Measurements from ENCODE around the gene ARCN1.

Gene ARCN1

GRCh38 chr11:118635237-118635591, 63.0 kb downstream of the ARCN1 start:
- Histone ChIP-seq H3K4me2 (no peak overlapping the region), H3K4me3 (IDR thresholded peaks at IDR 0.05; ENCODE audit: insufficient read depth, low read depth, low read length) (no peak overlapping the region), H2AFZ (ENCODE audit: low read depth) (no peak overlapping the region), H3K27ac (no peak overlapping the region), H4K20me1 (ENCODE audit: insufficient read depth) (no peaks in the 10 kb centered on the region), H3K27me3 (ENCODE audit: insufficient read depth, low read depth) (no peaks in the 10 kb centered on the region), H3K9ac (no peak overlapping the region), H3K36me3 (ENCODE audit: insufficient read depth) (no peaks in the 10 kb centered on the region), H3K4me1 (ENCODE audit: low read depth, poor library complexity, severe bottlenecking) (no peaks in the 10 kb centered on the region), H3K79me2 (ENCODE audit: insufficient read depth, low read depth) (no peaks in the 10 kb centered on the region)
- TF ChIP-seq CTCF (conservative IDR thresholded peaks at IDR 0.05; ENCODE audit: low read depth, low read length) = no peak

GRCh38 chr11:118635642-118636041, 63.4 kb downstream of the ARCN1 start:
- Histone ChIP-seq H3K36me3 (ENCODE audit: insufficient read depth) (no peaks in the 10 kb centered on the region), H4K20me1 (ENCODE audit: insufficient read depth) (no peaks in the 10 kb centered on the region), H2AFZ (ENCODE audit: low read depth) (no peak overlapping the region), H3K27ac (no peak overlapping the region), H3K4me2 (no peak overlapping the region), H3K4me3 (IDR thresholded peaks at IDR 0.05; ENCODE audit: insufficient read depth, low read depth, low read length) (no peak overlapping the region), H3K79me2 (ENCODE audit: insufficient read depth, low read depth) (no peaks in the 10 kb centered on the region), H3K4me1 (ENCODE audit: low read depth, poor library complexity, severe bottlenecking) (no peaks in the 10 kb centered on the region), H3K9ac (no peak overlapping the region), H3K27me3 (ENCODE audit: insufficient read depth, low read depth) (no peaks in the 10 kb centered on the region)
- TF ChIP-seq CTCF (conservative IDR thresholded peaks at IDR 0.05; ENCODE audit: low read depth, low read length) = no peak

GRCh38 chr11:118636569-118637290, 64.5 kb downstream of the ARCN1 start:
- no peak overlapping the region for H2AFZ ChIP-seq (ENCODE audit: low read depth)
- no peaks in the 10 kb centered on the region for H3K27me3 ChIP-seq (ENCODE audit: insufficient read depth, low read depth)
- H3K27ac ChIP-seq = no peak overlapping the region
- no peak overlapping the region for H3K9ac ChIP-seq
- no peaks in the 10 kb centered on the region for H3K36me3 ChIP-seq (ENCODE audit: insufficient read depth)
- no peak overlapping the region for H3K4me2 ChIP-seq
- peaks cover 7% of the 10 kb centered on the region for H3K4me1 ChIP-seq (ENCODE audit: low read depth, poor library complexity, severe bottlenecking)
- H3K4me3 ChIP-seq (IDR thresholded peaks at IDR 0.05; ENCODE audit: insufficient read depth, low read depth, low read length) = no peak overlapping the region
- TF ChIP-seq CTCF (conservative IDR thresholded peaks at IDR 0.05; ENCODE audit: low read depth, low read length) = no peak
- H4K20me1 ChIP-seq (ENCODE audit: insufficient read depth) = no peaks in the 10 kb centered on the region
- H3K79me2 ChIP-seq (ENCODE audit: insufficient read depth, low read depth) = no peaks in the 10 kb centered on the region

- Histone ChIP-seq H3K4me2 (no peak overlapping the region), H3K9ac (no peak overlapping the region), H3K4me1 (ENCODE audit: low read depth, poor library complexity, severe bottlenecking) (peaks cover 23% of the 10 kb centered on the region), H3K79me2 (ENCODE audit: insufficient read depth, low read depth) (no peaks in the 10 kb centered on the region), H4K20me1 (ENCODE audit: insufficient read depth) (no peaks in the 10 kb centered on the region), H3K36me3 (ENCODE audit: insufficient read depth) (no peaks in the 10 kb centered on the region), H3K4me3 (IDR thresholded peaks at IDR 0.05; ENCODE audit: insufficient read depth, low read depth, low read length) (no peak overlapping the region), H3K27ac (no peak overlapping the region), H3K27me3 (ENCODE audit: insufficient read depth, low read depth) (no peaks in the 10 kb centered on the region), H2AFZ (ENCODE audit: low read depth) (no peak overlapping the region)
- no peak for TF ChIP-seq CTCF (conservative IDR thresholded peaks at IDR 0.05; ENCODE audit: low read depth, low read length)
Observed at GRCh38 chr11:118638726-118639125, 66.5 kb downstream of the ARCN1 start.

Measured in KMS-11 (cell line).